ENCODE data around the gene MEIS1.

Gene MEIS1

GRCh38 chr2:66541646-66542045 is 106.7 kb downstream of the MEIS1 start:
- no peak for DNase-seq

- no peak for DNase-seq
Observed at GRCh38 chr2:66543257-66543767, 108.4 kb downstream of the MEIS1 start.

GRCh38 chr2:66544258-66544657 is 109.3 kb downstream of the MEIS1 start:
- DNase-seq = no peak

GRCh38 chr2:66545258-66545657 is 110.3 kb downstream of the MEIS1 start:
- no peak for DNase-seq

- no peak for DNase-seq
Observed at GRCh38 chr2:66547118-66547517, 112.2 kb downstream of the MEIS1 start.

GRCh38 chr2:66547887-66548286 is 113.0 kb downstream of the MEIS1 start:
- no peak for DNase-seq

GRCh38 chr2:66548422-66548821 is 113.5 kb downstream of the MEIS1 start:
- DNase-seq = no peak

GRCh38 chr2:66550826-66551225 is 115.9 kb downstream of the MEIS1 start:
- DNase-seq = no peak

GRCh38 chr2:66553370-66553769 is 118.4 kb downstream of the MEIS1 start:
- DNase-seq = no peak

- no peak for DNase-seq
Observed at GRCh38 chr2:66555091-66555490, 120.2 kb downstream of the MEIS1 start.

GRCh38 chr2:66555501-66556324 is 120.8 kb downstream of the MEIS1 start:
- no peak for DNase-seq

GRCh38 chr2:66559672-66560071 is 124.7 kb downstream of the MEIS1 start:
- DNase-seq = no peak

- no peak for DNase-seq
Observed at GRCh38 chr2:66560683-66561082, 125.8 kb downstream of the MEIS1 start.

- DNase-seq = no peak
Observed at GRCh38 chr2:66561645-66562303, 126.8 kb downstream of the MEIS1 start.

- no peak for DNase-seq
Observed at GRCh38 chr2:66562304-66562685, 127.4 kb downstream of the MEIS1 start.

GRCh38 chr2:66563473-66563872 is 128.5 kb downstream of the MEIS1 start:
- DNase-seq = no peak

- no peak for DNase-seq
Observed at GRCh38 chr2:66565291-66565690, 130.4 kb downstream of the MEIS1 start.

GRCh38 chr2:66566726-66567399 is 131.9 kb downstream of the MEIS1 start:
- DNase-seq = no peak

GRCh38 chr2:66567729-66568128 is 132.8 kb downstream of the MEIS1 start:
- no peak for DNase-seq

- DNase-seq = no peak
Observed at GRCh38 chr2:66568650-66569300, 133.8 kb downstream of the MEIS1 start.

- DNase-seq = peak; percentile 31
Observed at GRCh38 chr2:66569321-66569851, 134.5 kb downstream of the MEIS1 start.

- DNase-seq = no peak
Observed at GRCh38 chr2:66569974-66570373, 135.0 kb downstream of the MEIS1 start.

GRCh38 chr2:66570471-66570870 is 135.5 kb downstream of the MEIS1 start:
- no peak for DNase-seq

All from left hindlimb (tissue), 1 donor.